GM12878 (cell line): ENCODE data around the gene PSMD4.

Source experiments
- CTCF ChIP-seq, 3 experiments: IDR thresholded peaks in 2 of 3; conservative IDR thresholded peaks in 1 of 3; 2 replicates each; pipeline ENCODE4 v1.5.1; 2011; ENCODE audit warnings: low read depth in 3 of 3, low read length in 3 of 3, mild to moderate bottlenecking in 3 of 3, control low read depth in 2 of 3, moderate library complexity in 2 of 3, inconsistent platforms in 1 of 3, mixed read lengths in 1 of 3; ENCODE audit not compliant: control insufficient read depth in 2 of 3, insufficient read depth in 1 of 3; ENCODE audit errors: extremely low read depth in 1 of 3
- HDGF ChIP-seq: fragments of 450-650 bp; IDR thresholded peaks from 2 replicates; pipeline ENCODE4 v1.6.1; 2016; ENCODE audit warnings: antibody characterized with exemption
- IKZF2 ChIP-seq, 2 experiments: fragments of 450-650 bp; IDR thresholded peaks; 2 replicates each; pipeline ENCODE4 v1.6.1; 2017; ENCODE audit warnings: mild to moderate bottlenecking in 2 of 2, moderate library complexity in 2 of 2
- POLR2A ChIP-seq: IDR thresholded peaks from 2 replicates; pipeline ENCODE4 v1.6.1; 2011; ENCODE audit warnings: low read depth, mild to moderate bottlenecking, low read length
- SMAD5 ChIP-seq: IDR thresholded peaks from 2 replicates; pipeline ENCODE4 v1.6.1; 2016; ENCODE audit warnings: antibody characterized with exemption, low read depth
- TF ChIP-seq, protein P1 (sequence below): IDR thresholded peaks from 2 replicates; pipeline ENCODE4 v1.6.1; 2012; ENCODE audit warnings: low read depth, low read length, improper control_type of control experiment
- TF ChIP-seq, protein P2 (sequence below): fragments of 450-650 bp; IDR thresholded peaks from 2 replicates; pipeline ENCODE4 v1.6.1; 2017; ENCODE audit warnings: mild to moderate bottlenecking

DNA sequence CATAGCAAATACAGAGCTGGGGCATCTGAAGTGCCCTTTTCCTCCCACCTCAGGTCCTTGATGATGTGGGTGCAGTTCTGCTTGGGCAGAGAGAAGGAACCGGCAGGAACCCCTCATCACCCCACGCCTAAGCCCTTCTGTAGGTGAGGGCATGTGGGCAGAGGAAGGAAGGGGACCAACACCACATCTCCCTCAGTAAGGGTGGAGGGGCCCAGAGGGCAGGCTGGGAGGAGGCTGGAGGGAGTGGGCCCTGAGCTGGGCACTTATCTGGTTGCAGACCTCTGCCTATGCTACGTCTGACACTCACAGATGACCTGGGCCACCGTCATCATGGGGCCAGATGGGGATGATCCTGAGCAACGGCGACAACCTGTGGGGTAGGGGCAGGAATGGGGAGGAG is 38.6 kb downstream of the PSMD4 start:
- TF ChIP-seq SMAD5 (no peak), HDGF (no peak), CTCF (IDR thresholded peaks at IDR 0.05 in 2 of 3, conservative IDR thresholded peaks at IDR 0.05 in 1 of 3; ENCODE audit: control insufficient read depth in 2 of 3, extremely low read depth in 1 of 3, insufficient read depth in 1 of 3, low read depth in 3 of 3, low read length in 3 of 3) (no peak), IKZF2 (IDR thresholded peaks at IDR 0.05) (no peak), POLR2A (peak; percentile 9; the same call in 1 of the 2 replicates)
- TF ChIP-seq, protein P1, sequence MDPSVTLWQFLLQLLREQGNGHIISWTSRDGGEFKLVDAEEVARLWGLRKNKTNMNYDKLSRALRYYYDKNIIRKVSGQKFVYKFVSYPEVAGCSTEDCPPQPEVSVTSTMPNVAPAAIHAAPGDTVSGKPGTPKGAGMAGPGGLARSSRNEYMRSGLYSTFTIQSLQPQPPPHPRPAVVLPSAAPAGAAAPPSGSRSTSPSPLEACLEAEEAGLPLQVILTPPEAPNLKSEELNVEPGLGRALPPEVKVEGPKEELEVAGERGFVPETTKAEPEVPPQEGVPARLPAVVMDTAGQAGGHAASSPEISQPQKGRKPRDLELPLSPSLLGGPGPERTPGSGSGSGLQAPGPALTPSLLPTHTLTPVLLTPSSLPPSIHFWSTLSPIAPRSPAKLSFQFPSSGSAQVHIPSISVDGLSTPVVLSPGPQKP: no peak
- TF ChIP-seq, protein P2, sequence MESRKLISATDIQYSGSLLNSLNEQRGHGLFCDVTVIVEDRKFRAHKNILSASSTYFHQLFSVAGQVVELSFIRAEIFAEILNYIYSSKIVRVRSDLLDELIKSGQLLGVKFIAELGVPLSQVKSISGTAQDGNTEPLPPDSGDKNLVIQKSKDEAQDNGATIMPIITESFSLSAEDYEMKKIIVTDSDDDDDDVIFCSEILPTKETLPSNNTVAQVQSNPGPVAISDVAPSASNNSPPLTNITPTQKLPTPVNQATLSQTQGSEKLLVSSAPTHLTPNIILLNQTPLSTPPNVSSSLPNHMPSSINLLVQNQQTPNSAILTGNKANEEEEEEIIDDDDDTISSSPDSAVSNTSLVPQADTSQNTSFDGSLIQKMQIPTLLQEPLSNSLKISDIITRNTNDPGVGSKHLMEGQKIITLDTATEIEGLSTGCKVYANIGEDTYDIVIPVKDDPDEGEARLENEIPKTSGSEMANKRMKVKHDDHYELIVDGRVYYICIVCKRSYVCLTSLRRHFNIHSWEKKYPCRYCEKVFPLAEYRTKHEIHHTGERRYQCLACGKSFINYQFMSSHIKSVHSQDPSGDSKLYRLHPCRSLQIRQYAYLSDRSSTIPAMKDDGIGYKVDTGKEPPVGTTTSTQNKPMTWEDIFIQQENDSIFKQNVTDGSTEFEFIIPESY: no peak
